Body of pancreas (tissue), 4 donors: ENCODE results near the gene ART4. TPM values are rescaled to one million over a fixed set of nuclear protein-coding genes. Genes with fewer than 3 reads are reported as not detected.

ENCODE experiments used
- ATAC-seq: fragments of 150-250 bp; one replicate; pipeline ENCODE4 v1.9.1; 2016
- DNase-seq, 4 donors: peaks; one replicate each; pipeline ENCODE4 v3.0.0-alpha.2; 2019
- H3K27ac ChIP-seq, 4 donors: fragments of 200-600 bp; sonication (generic); 1 replicate in 3 of 4; 2 replicates in 1 of 4; pipeline versions ENCODE4 v1.5.1 to v1.6.1; 2016 to 2019; ENCODE audit warnings: mild to moderate bottlenecking in 1 of 4, mixed read lengths in 1 of 4, moderate library complexity in 1 of 4
- H3K27me3 ChIP-seq, 2 donors: fragments of 200-600 bp; sonication (generic); one replicate each; pipeline ENCODE4 v1.6.0; 2016; ENCODE audit warnings: mild to moderate bottlenecking in 1 of 2
- H3K36me3 ChIP-seq, 2 donors: fragments of 200-600 bp; sonication (generic); replicated peaks in 1 of 2; 2 replicates each; pipeline ENCODE4 v1.5.1; 2016; ENCODE audit warnings: low read depth in 2 of 2; ENCODE audit not compliant: insufficient read depth in 1 of 2
- H3K4me1 ChIP-seq: fragments of 200-600 bp; sonication (generic); one replicate; pipeline ENCODE4 v1.6.0; 2016
- H3K4me3 ChIP-seq, 2 donors: fragments of 200-600 bp; sonication (generic); 1 replicate in 1 of 2; 2 replicates in 1 of 2; pipeline ENCODE4 v1.5.1; 2016 to 2019
- H3K9me3 ChIP-seq, 3 donors: fragments of 200-600 bp; sonication (generic); 1 replicate in 2 of 3; 2 replicates in 1 of 3; pipeline ENCODE4 v1.5.1; 2016
- POLR2A ChIP-seq, 3 donors: fragments of 450-650 bp; IDR thresholded peaks; one replicate each; pipeline ENCODE4 v1.6.1; 2016; ENCODE audit warnings: antibody characterized with exemption in 3 of 3, mild to moderate bottlenecking in 2 of 3
- WGBS, 2 donors: methylation state at CpG; one replicate each; pipeline ENCODE4 v1.1.5; 2017; 5-methylcytosine and 5-hydroxymethylcytosine counted together
- intact Hi-C: fragments of 100-400 bp; cut with DNase I; formaldehyde crosslinking; loops from one replicate; pipeline ENCODE4 v1.15.1; 2023
- total RNA-seq, 2 donors: library from RNA; depleted of rRNA; stranded (reverse); fragments of >200 nt; gene quantifications; one replicate each; pipeline ENCODE4 v1.1.0, GENCODE V29; 2016
- TF ChIP-seq, protein P1 (sequence below), 7 experiments: fragments of 450-650 bp in 4 of 7; fragments of 200-600 bp in 3 of 7; sonication (generic) in 3 of 7; IDR thresholded peaks; one replicate each; pipeline ENCODE4 v1.5.1; 2016 to 2019; ENCODE audit warnings: antibody characterized with exemption in 7 of 7

The ART4 gene
- total RNA-seq, 2 donors from 2014 or later, result 1.3 to 3.1 TPM

DNA sequence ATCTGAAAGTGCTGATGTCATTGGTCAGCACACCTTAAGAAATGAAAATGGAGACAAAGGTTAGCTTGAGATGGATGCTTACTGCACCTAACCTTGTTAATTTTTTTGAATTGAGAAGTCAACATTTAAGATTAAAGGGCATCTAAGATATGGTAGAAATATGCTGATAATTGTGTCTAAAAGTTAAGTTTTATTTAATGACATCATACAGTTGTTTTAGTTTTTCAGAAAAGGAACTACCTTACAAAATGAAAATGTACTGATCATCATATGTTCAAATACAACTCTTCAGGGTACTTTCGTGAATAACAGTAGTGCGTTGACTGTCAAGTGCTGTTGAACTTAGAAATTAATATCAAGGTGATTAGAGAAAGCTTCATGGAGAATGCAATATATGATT, 31.8 kb downstream of the ART4 start:
- TF ChIP-seq, protein P1, sequence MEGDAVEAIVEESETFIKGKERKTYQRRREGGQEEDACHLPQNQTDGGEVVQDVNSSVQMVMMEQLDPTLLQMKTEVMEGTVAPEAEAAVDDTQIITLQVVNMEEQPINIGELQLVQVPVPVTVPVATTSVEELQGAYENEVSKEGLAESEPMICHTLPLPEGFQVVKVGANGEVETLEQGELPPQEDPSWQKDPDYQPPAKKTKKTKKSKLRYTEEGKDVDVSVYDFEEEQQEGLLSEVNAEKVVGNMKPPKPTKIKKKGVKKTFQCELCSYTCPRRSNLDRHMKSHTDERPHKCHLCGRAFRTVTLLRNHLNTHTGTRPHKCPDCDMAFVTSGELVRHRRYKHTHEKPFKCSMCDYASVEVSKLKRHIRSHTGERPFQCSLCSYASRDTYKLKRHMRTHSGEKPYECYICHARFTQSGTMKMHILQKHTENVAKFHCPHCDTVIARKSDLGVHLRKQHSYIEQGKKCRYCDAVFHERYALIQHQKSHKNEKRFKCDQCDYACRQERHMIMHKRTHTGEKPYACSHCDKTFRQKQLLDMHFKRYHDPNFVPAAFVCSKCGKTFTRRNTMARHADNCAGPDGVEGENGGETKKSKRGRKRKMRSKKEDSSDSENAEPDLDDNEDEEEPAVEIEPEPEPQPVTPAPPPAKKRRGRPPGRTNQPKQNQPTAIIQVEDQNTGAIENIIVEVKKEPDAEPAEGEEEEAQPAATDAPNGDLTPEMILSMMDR (IDR thresholded peaks at IDR 0.05), result no peak
- TF ChIP-seq POLR2A (IDR thresholded peaks at IDR 0.05), result no peak
- intact Hi-C loops, result no loop called here
- H3K4me3 ChIP-seq, result no peak overlapping the region
- no peaks in the 10 kb centered on the region for H3K9me3 ChIP-seq
- no peak for DNase-seq
- no peaks in the 10 kb centered on the region for H3K36me3 ChIP-seq
- no peak for ATAC-seq
- no peaks in the 10 kb centered on the region for H3K27me3 ChIP-seq
- 72 to 79% methylated on average over 2 of the region's 2 CpGs for WGBS, 2 donors
- no peaks in the 10 kb centered on the region for H3K4me1 ChIP-seq
- no peak overlapping the region for H3K27ac ChIP-seq

DNA sequence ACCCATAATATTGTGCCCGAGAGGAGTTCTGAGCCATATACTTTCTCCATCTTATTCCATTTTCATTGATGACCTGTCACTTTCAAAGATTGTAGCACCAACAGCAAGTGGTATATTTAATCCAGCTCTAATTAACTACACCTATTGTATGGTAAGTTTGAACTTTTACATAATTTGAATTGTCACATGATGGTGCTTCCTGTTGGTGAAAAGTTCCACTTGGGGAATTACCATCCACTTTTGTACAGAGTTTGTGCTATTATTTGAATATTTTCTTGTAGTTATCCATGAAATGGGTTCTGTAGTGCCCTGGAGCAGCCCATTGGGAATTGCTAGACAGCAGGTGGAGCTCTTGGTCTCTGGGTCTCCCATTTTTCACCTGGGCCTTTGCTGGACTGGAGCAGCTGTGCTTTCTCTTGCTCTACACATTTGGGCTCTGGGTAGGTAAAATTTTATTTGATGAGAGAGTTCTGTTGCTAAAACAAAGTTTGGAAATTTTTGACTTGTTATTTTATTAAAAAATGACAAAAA, 32.3 kb downstream of the ART4 start:
- Histone ChIP-seq H3K4me1 (no peaks in the 10 kb centered on the region), H3K9me3 (no peaks in the 10 kb centered on the region)
- 86 to 88% methylated on average over 1 of the region's 1 CpG for WGBS, 2 donors

DNA sequence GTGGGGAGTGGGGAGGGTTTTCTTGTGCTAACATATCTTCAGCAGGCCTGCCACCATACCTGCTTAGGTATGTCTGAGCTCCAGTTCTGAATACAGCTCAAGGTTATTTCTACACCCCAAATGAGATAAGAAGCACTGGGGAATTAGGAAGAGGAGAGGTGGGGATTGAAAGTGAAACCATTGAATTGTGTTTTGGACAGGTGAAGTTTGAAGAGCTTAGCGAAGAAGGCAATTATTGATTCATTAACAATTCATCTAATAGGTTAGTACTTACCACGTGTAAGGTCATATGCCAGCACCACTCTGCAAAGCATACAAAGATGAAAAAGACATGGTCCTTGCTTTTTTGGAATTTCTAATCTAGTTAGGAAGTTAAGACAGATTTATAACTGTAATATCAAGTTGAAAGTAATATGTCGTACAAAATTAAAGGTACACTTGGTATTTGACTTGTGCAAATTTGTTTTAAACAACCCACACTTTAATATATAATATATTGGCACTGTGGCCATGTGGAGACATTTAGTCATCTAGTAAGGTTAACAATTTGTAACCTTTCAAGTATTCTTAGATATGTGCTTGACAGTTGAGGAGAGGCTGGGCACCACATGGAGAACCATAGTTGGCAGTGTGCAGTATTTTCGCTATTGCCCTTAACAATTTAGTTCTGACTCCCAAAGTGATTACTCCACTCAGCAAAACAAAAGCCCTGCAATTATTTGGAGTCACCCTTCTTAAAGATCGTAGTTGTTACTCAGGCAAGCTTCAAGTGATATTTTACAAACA, 33.0 kb downstream of the ART4 start:
- intact Hi-C loops, result no loop called here
- ATAC-seq (no peak), DNase-seq (no peak)
- Histone ChIP-seq H3K4me1 (no peaks in the 10 kb centered on the region), H3K27ac (no peak overlapping the region), H3K36me3 (no peaks in the 10 kb centered on the region), H3K9me3 (no peaks in the 10 kb centered on the region), H3K4me3 (no peak overlapping the region), H3K27me3 (no peaks in the 10 kb centered on the region)
- WGBS, 2 donors, result 62 to 71% methylated on average over 5 of the region's 5 CpGs
- TF ChIP-seq, protein P1 (IDR thresholded peaks at IDR 0.05), result no peak
- no peak for TF ChIP-seq POLR2A (IDR thresholded peaks at IDR 0.05)

More for the DNA sequence above, 32.3 kb downstream of the ART4 start:
- TF ChIP-seq, protein P1 (IDR thresholded peaks at IDR 0.05), result peak in 6 of 7 experiments; percentile 35 to 56 (median 48)
- TF ChIP-seq POLR2A (IDR thresholded peaks at IDR 0.05), result no peak
- Histone ChIP-seq H3K36me3 (no peaks in the 10 kb centered on the region), H3K27me3 (no peaks in the 10 kb centered on the region), H3K27ac (no peak overlapping the region), H3K4me3 (no peak overlapping the region)
- ATAC-seq (peak; percentile 77), DNase-seq (peak; percentile 42 to 60 (median 51))
- intact Hi-C loops, result no loop called here

DNA sequence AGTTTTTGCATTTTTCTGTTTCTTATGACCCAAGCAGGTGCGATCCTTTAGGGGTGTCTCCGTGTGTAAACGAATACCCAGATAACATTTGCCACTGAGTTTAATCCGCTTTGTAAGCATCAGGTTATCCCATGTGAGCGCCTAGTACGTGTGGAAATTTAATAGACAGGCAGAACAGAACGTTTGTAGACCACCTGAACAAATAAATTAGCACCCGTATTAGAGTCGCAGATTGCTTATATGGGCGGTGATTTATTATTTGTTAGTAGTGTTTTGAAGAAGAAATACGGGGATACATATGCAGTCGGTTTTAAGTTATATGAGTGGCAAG, 39.5 kb downstream of the ART4 start:
- peak overlapping the region in 1 of 2 donors; percentile 86 for H3K4me3 ChIP-seq
- intact Hi-C loops, result no loop called here
- H3K36me3 ChIP-seq, result peaks cover 0 to 2% of the 10 kb centered on the region in 2 donors
- peaks cover 14% of the 10 kb centered on the region for H3K4me1 ChIP-seq
- ATAC-seq (peak; percentile 13), DNase-seq (no peak)
- no peaks in the 10 kb centered on the region for H3K9me3 ChIP-seq
- no peaks in the 10 kb centered on the region for H3K27me3 ChIP-seq
- H3K27ac ChIP-seq, result peak overlapping the region; percentile 64 to 91 (median 87)
- 0 to 1% methylated on average over 12 of the region's 12 CpGs for WGBS, 2 donors
- TF ChIP-seq POLR2A (IDR thresholded peaks at IDR 0.05), result no peak

DNA sequence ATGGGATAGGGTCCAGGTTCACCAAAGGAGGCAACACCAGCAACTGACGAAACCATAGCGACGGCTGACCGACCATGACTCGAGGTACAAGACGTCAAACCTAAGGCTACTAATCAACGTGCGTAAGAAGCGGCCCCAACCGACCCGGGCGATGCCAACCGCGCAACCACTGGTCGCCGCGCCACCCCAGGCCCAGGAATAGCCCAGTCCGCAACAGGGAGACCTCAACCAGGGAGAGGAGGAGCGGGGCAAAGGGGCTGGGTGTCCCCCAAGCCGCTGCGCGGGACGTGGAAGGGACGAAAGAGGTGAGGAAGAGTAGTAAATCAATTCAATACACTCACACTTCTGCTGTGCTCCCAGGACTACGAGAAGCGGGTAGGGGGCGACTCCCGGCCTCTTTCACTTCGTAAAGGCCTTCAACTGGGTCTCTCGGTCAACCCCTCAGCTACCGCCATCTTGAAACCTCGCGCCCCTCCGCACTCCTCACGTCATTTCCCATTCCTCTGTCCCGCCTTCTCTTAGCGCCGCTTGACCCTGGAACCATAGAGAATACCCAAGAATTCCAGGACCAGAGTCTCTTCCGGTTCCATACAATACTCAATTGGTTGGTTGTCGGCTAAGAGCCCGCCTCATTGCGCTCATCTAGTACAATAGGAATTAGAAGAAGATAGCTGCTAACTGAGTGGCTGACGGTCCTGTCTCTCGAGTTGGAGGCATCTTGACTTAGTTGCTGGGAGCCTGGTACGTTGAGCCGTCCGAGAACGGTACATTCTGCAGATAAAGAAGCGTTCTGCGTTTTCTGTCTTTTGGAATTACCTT, 40.1 kb downstream of the ART4 start, which contains the start of the genes C12orf60 and WBP11:
Gene C12orf60 (plus strand): TSS at position 660 of the 819 bp plus-strand sequence. CDS start 19,266 bp downstream, outside the sequence.
Gene WBP11 (minus strand): TSS at position 468 of the 819 bp plus-strand sequence. CDS start 2,095 bp downstream, outside the sequence.
- H3K4me1 ChIP-seq, result peaks cover 14% of the 10 kb centered on the region
- 0% methylated on average over 48 to 49 of the region's 50 CpGs for WGBS, 2 donors
- H3K9me3 ChIP-seq, result no peaks in the 10 kb centered on the region
- ATAC-seq (peak; percentile 100), DNase-seq (peak; percentile 93 to 99 (median 96))
- intact Hi-C loops, result no loop called here
- peak within 1 kb of the TSS; percentile 74 to 86 for H3K4me3 ChIP-seq
- H3K27ac ChIP-seq, result peak within 1 kb of the TSS; percentile 85 to 91 (median 88)
- H3K36me3 ChIP-seq, result peaks cover 0 to 3% of the 10 kb centered on the region in 2 donors
- TF ChIP-seq, protein P1 (IDR thresholded peaks at IDR 0.05), result peak in 1 of 7 experiments; percentile 5
- peak; percentile 37 to 80 (median 80) for TF ChIP-seq POLR2A (IDR thresholded peaks at IDR 0.05)
- H3K27me3 ChIP-seq, result no peaks in the 10 kb centered on the region
